Thyroid gland (tissue), 4 donors: ENCODE data around the gene ARHGEF4. TPM values are rescaled to one million over a fixed set of nuclear protein-coding genes. Genes with fewer than 3 reads are reported as not detected.
A peak's percentile ranks its signal among the peaks of the same experiment; 100 is the strongest.

Experiments
- DNase-seq, 2 donors: peaks; one replicate each; pipeline ENCODE4 v3.0.0-alpha.2; 2019
- H3K27ac ChIP-seq, 3 donors: fragments of 200-600 bp; sonication (generic); 1 replicate in 2 of 3; 2 replicates in 1 of 3; pipeline ENCODE4 v1.5.1; 2016 to 2019; ENCODE audit warnings: mild to moderate bottlenecking in 1 of 3, moderate library complexity in 1 of 3
- H3K27me3 ChIP-seq: fragments of 200-600 bp; sonication (generic); one replicate; pipeline ENCODE4 v1.5.1; 2019
- H3K36me3 ChIP-seq, 2 donors: fragments of 200-600 bp; sonication (generic); one replicate each; pipeline ENCODE4 v1.5.1; 2016 to 2019
- H3K4me1 ChIP-seq, 2 donors: fragments of 200-600 bp; sonication (generic); one replicate each; pipeline ENCODE4 v1.5.1; 2017 to 2019
- H3K4me3 ChIP-seq, 3 donors: fragments of 200-600 bp; sonication (generic); replicated peaks in 1 of 3; 1 replicate in 2 of 3; 2 replicates in 1 of 3; pipeline ENCODE4 v1.5.1; 2016; ENCODE audit warnings: mild to moderate bottlenecking in 1 of 3
- H3K9me3 ChIP-seq: fragments of 200-600 bp; sonication (generic); one replicate; pipeline ENCODE4 v1.5.1; 2017
- POLR2A ChIP-seq, 2 donors: fragments of 450-650 bp; IDR thresholded peaks; one replicate each; pipeline ENCODE4 v1.6.1; 2017; ENCODE audit warnings: antibody characterized with exemption in 2 of 2, mild to moderate bottlenecking in 2 of 2, moderate library complexity in 1 of 2
- WGBS, 2 donors: methylation state at CpG; one replicate each; pipeline ENCODE4 v1.1.5; 2017; 5-methylcytosine and 5-hydroxymethylcytosine counted together
- intact Hi-C: fragments of 100-400 bp; cut with DNase I; formaldehyde crosslinking; loops from one replicate; pipeline ENCODE4 v1.15.1; 2023
- total RNA-seq, 4 donors: library from RNA; depleted of rRNA; stranded (reverse); fragments of >200 nt; gene quantifications; one replicate each; pipeline ENCODE4 v1.2.3, GENCODE V29; 2016
- TF ChIP-seq, protein P1 (sequence below), 6 experiments: fragments of 200-600 bp in 3 of 6; fragments of 450-650 bp in 3 of 6; sonication (generic) in 3 of 6; IDR thresholded peaks; one replicate each; pipeline ENCODE4 v1.5.1; 2016 to 2019; ENCODE audit warnings: antibody characterized with exemption in 6 of 6, mild to moderate bottlenecking in 2 of 6, inconsistent platforms in 1 of 6, moderate library complexity in 1 of 6

ARHGEF4 gene
- total RNA-seq, 4 donors from 2014 or later = 15.6 to 24.3 (median 22.5) TPM

DNA sequence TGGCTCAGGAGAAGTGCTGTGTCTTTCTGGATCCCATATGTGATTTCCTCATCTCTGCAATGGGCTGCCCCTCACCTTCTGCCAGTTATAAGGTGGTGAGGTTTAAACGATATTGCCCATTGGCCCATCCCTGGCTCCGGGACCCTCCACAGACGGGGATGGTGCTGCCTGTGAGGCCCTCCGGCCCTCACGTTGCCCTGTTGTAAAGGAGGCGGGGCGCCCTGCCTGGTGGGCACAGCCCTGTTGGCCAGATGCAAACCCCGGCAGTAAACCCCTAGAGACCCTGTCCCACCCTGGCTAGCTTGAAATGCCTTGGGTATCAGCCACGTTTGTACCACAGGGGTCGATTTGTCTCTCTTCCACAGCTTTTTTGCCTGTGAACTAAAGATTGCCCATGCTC, 7.4 kb downstream of the ARHGEF4 start:
- no peak for TF ChIP-seq POLR2A (IDR thresholded peaks at IDR 0.05)
- TF ChIP-seq, protein P1, sequence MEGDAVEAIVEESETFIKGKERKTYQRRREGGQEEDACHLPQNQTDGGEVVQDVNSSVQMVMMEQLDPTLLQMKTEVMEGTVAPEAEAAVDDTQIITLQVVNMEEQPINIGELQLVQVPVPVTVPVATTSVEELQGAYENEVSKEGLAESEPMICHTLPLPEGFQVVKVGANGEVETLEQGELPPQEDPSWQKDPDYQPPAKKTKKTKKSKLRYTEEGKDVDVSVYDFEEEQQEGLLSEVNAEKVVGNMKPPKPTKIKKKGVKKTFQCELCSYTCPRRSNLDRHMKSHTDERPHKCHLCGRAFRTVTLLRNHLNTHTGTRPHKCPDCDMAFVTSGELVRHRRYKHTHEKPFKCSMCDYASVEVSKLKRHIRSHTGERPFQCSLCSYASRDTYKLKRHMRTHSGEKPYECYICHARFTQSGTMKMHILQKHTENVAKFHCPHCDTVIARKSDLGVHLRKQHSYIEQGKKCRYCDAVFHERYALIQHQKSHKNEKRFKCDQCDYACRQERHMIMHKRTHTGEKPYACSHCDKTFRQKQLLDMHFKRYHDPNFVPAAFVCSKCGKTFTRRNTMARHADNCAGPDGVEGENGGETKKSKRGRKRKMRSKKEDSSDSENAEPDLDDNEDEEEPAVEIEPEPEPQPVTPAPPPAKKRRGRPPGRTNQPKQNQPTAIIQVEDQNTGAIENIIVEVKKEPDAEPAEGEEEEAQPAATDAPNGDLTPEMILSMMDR (IDR thresholded peaks at IDR 0.05) = no peak
- 78 to 84% methylated on average over 7 to 9 of the region's 10 CpGs for WGBS, 2 donors
- intact Hi-C loops = no loop called here
- H3K4me3 ChIP-seq = no peak overlapping the region
- no peaks in the 10 kb centered on the region for H3K27me3 ChIP-seq
- peaks cover 0 to 5% of the 10 kb centered on the region in 2 donors for H3K4me1 ChIP-seq
- H3K27ac ChIP-seq = no peak overlapping the region
- no peaks in the 10 kb centered on the region for H3K36me3 ChIP-seq
- no peak for DNase-seq
- no peaks in the 10 kb centered on the region for H3K9me3 ChIP-seq

DNA sequence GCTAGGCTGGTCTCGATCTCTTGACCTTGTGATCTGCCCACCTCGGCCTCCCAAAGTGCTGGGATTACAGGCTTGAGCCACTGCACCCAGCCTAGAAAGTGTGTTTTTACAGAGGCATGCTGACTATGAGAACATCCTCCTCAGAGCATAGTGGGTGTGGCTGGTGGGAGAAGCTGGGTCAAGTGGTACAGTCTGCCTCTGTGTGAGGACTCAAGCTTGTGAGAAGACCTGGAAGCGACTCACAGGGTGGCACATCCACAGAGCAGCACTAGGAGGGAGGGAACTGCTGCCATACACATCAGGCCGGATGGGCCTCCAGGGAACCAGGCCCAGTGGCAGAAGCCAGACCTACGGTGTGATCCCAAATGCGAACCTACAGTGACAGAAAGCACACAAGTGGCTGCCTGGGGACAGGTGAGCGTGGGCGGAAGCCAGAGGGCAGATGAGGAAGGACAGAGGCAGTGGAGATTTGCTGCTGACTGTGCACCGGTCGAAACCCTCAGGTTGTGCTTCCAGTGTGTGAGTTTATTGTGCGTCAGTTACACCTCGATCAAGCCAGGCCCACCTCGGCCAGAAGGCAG, 8.9 kb downstream of the ARHGEF4 start:
- Histone ChIP-seq H3K36me3 (no peaks in the 10 kb centered on the region), H3K27ac (no peak overlapping the region), H3K9me3 (no peaks in the 10 kb centered on the region), H3K27me3 (no peaks in the 10 kb centered on the region), H3K4me1 (peaks cover 0 to 5% of the 10 kb centered on the region in 2 donors), H3K4me3 (no peak overlapping the region)
- TF ChIP-seq POLR2A (IDR thresholded peaks at IDR 0.05) = no peak
- TF ChIP-seq, protein P1 (IDR thresholded peaks at IDR 0.05) = no peak
- WGBS, 2 donors = 89 to 94% methylated on average over 12 to 13 of the region's 13 CpGs
- peak in 1 of 2 donors; percentile 9 for DNase-seq
- intact Hi-C loops = no loop called here

DNA sequence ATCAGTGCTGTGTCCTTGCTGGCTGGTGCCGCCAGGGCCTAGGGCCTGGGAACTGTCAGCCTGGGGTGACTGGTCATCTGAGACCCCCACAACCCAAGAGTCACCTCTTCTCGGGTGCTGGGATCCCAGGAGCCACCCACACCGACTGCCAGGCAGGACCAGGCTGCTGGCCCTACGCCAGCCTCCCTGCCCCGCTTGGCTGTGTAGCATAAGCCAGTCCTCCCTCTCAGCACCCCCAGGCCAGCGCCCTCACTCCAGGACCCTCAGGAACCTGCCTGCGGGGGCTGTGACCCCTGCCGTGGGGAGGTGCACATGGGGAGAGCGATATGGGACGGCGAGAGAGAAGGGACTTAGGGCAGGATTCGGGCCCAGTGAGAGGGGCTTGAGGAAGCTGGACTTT, 9.5 kb downstream of the ARHGEF4 start:
- Histone ChIP-seq H3K27ac (no peak overlapping the region), H3K4me1 (peaks cover 0 to 5% of the 10 kb centered on the region in 2 donors), H3K36me3 (no peaks in the 10 kb centered on the region), H3K27me3 (no peaks in the 10 kb centered on the region), H3K4me3 (no peak overlapping the region), H3K9me3 (no peaks in the 10 kb centered on the region)
- peak in 1 of 2 donors; percentile 13 for DNase-seq
- TF ChIP-seq, protein P1 (IDR thresholded peaks at IDR 0.05) = no peak
- no peak for TF ChIP-seq POLR2A (IDR thresholded peaks at IDR 0.05)
- intact Hi-C loops = no loop called here
- 63 to 75% methylated on average over 9 to 12 of the region's 12 CpGs for WGBS, 2 donors

DNA sequence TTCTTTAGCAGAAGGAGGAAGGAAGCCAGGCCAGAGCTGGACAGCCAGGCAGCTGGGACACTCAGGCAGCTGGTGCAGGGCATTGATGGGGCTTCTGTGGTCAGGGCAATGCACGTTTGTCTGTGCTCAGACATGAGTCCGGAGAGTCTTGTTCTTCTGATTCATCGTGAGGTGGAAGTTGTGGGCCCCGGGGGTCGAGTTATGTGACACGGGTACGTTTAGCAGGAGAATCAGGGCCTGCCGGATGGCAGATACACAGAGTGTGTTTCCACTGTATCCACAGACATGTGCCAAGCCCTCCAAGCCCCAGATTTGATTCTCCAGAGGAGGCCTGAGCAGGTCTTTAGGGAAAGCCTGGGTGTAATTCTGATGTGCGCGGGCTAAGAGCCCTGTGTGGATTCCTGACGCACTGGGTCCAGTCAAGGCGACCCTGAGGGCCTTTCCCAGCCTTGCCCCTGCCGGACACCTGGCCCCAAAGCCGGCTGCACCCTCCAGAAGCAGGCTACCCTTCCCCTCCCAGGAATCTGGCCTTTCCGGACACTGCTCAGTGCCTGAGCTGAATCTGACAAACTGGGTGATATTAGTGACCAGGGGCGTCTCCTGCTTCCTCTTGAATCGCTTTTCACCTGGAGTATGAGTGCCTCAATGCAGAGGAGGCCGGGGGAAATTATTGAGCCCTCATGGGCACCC, 10.1 kb downstream of the ARHGEF4 start:
- H3K4me3 ChIP-seq = no peak overlapping the region
- H3K4me1 ChIP-seq = peaks cover 0 to 10% of the 10 kb centered on the region in 2 donors
- intact Hi-C loops = no loop called here
- no peak overlapping the region for H3K27ac ChIP-seq
- no peaks in the 10 kb centered on the region for H3K27me3 ChIP-seq
- no peak for DNase-seq
- TF ChIP-seq POLR2A (IDR thresholded peaks at IDR 0.05) = no peak
- TF ChIP-seq, protein P1 (IDR thresholded peaks at IDR 0.05) = no peak
- H3K9me3 ChIP-seq = no peaks in the 10 kb centered on the region
- WGBS, 2 donors = 88% methylated on average over 11 to 18 of the region's 18 CpGs
- no peaks in the 10 kb centered on the region for H3K36me3 ChIP-seq
